ENCODE measurements around the gene MATK.
"Not testable (repeated sequence)": the region's sequence is repeated elsewhere in the genome, so short reads cannot be mapped to it uniquely, and the experiment has no call there.

The MATK gene

GRCh38 chr19:3818466-3818865, 32.3 kb upstream of the MATK start:
- no peaks in the 10 kb centered on the region for H3K36me3 ChIP-seq (ENCODE audit: control insufficient read depth, insufficient read depth, low read length)
- no peak for DNase-seq (ENCODE audit: extremely low read depth, insufficient read length)
- H3K27me3 ChIP-seq (replicated peaks; ENCODE audit: control insufficient read depth, insufficient read depth, low read length) = no peaks in the 10 kb centered on the region
- no peak overlapping the region for H3K4me3 ChIP-seq (replicated peaks; ENCODE audit: low read depth, low read length)
- TF ChIP-seq, protein P1, sequence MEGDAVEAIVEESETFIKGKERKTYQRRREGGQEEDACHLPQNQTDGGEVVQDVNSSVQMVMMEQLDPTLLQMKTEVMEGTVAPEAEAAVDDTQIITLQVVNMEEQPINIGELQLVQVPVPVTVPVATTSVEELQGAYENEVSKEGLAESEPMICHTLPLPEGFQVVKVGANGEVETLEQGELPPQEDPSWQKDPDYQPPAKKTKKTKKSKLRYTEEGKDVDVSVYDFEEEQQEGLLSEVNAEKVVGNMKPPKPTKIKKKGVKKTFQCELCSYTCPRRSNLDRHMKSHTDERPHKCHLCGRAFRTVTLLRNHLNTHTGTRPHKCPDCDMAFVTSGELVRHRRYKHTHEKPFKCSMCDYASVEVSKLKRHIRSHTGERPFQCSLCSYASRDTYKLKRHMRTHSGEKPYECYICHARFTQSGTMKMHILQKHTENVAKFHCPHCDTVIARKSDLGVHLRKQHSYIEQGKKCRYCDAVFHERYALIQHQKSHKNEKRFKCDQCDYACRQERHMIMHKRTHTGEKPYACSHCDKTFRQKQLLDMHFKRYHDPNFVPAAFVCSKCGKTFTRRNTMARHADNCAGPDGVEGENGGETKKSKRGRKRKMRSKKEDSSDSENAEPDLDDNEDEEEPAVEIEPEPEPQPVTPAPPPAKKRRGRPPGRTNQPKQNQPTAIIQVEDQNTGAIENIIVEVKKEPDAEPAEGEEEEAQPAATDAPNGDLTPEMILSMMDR (IDR thresholded peaks at IDR 0.05; ENCODE audit: insufficient read depth, low read length, poor library complexity, severe bottlenecking) = no peak

DNA sequence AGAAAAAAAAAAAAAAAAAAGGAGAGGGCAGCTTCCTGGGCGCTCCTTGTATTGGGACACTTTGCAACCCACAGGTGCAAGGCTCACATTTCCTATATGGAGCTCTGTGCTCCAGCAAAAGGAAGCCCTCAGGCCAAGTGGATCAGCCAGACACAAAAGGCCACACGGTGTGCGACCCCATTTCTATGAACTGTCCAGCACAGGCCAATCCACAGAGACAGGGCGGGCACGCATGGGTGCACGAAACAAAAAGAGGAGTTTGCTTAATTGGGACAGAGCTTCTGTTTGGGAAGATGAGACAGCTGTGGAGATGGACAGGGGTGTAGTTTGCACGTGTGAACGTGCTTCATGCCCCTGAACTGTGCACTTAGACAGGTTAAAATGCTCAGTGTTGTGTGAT, 31.6 kb upstream of the MATK start:
- Histone ChIP-seq H3K27me3 (replicated peaks; ENCODE audit: control insufficient read depth, insufficient read depth, low read length) (no peaks in the 10 kb centered on the region), H3K36me3 (ENCODE audit: control insufficient read depth, insufficient read depth, low read length) (no peaks in the 10 kb centered on the region), H3K4me3 (replicated peaks; ENCODE audit: low read depth, low read length) (no peak overlapping the region)
- TF ChIP-seq, protein P1 (IDR thresholded peaks at IDR 0.05; ENCODE audit: insufficient read depth, low read length, poor library complexity, severe bottlenecking) = no peak
- DNase-seq (ENCODE audit: extremely low read depth, insufficient read length) = no peak

DNA sequence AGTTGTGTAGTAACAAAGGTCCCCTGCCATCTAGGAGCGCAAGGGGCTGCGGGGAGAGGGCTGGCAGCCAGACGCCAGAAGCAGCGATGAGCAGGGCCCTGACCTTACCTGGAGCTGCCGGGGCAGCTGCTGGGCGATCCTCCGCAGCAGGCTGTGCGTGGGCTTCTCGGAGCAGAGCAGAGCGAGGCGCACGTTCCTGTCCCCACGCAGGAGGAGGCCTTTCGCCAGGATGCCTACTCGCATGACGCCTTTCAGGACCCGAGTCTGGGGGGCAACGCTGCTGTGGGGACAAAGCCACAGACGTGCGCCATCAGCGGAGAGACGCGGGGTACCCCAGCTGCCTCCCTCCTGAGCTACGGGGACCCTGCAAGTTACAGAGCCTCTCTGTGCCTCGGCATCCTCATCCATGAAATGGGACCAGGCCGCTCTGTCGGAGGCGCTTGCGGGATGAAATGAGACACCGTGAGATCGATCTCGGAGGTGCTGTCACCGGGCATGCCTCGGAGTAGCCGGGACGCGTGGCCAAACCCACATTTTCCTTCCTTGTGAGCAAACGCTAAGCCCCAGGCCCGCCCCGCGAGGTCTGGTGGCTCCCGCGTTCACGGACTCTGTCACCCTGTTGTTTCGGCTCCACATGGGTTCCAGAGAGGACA, 30.5 kb upstream of the MATK start:
- H3K4me3 ChIP-seq (replicated peaks; ENCODE audit: low read depth, low read length) = no peak overlapping the region
- TF ChIP-seq, protein P1 (IDR thresholded peaks at IDR 0.05; ENCODE audit: insufficient read depth, low read length, poor library complexity, severe bottlenecking) = no peak
- no peaks in the 10 kb centered on the region for H3K27me3 ChIP-seq (replicated peaks; ENCODE audit: control insufficient read depth, insufficient read depth, low read length)
- H3K36me3 ChIP-seq (ENCODE audit: control insufficient read depth, insufficient read depth, low read length) = no peaks in the 10 kb centered on the region
- DNase-seq (ENCODE audit: extremely low read depth, insufficient read length) = no peak

- H3K36me3 ChIP-seq (ENCODE audit: control insufficient read depth, insufficient read depth, low read length); H3K27me3 ChIP-seq (replicated peaks; ENCODE audit: control insufficient read depth, insufficient read depth, low read length); DNase-seq (ENCODE audit: extremely low read depth, insufficient read length); H3K4me3 ChIP-seq (replicated peaks; ENCODE audit: low read depth, low read length): not testable (repeated sequence)
Measured at GRCh38 chr19:3816148-3816547, 30.0 kb upstream of the MATK start.

GRCh38 chr19:3814648-3815047, 28.5 kb upstream of the MATK start:
- Histone ChIP-seq H3K27me3 (replicated peaks; ENCODE audit: control insufficient read depth, insufficient read depth, low read length) (no peaks in the 10 kb centered on the region), H3K4me3 (replicated peaks; ENCODE audit: low read depth, low read length) (no peak overlapping the region), H3K36me3 (ENCODE audit: control insufficient read depth, insufficient read depth, low read length) (no peaks in the 10 kb centered on the region)
- TF ChIP-seq, protein P1 (IDR thresholded peaks at IDR 0.05; ENCODE audit: insufficient read depth, low read length, poor library complexity, severe bottlenecking) = no peak
- no peak for DNase-seq (ENCODE audit: extremely low read depth, insufficient read length)

GRCh38 chr19:3813473-3814392, 27.6 kb upstream of the MATK start:
- no peaks in the 10 kb centered on the region for H3K27me3 ChIP-seq (replicated peaks; ENCODE audit: control insufficient read depth, insufficient read depth, low read length)
- TF ChIP-seq, protein P1 (IDR thresholded peaks at IDR 0.05; ENCODE audit: insufficient read depth, low read length, poor library complexity, severe bottlenecking) = no peak
- no peak for DNase-seq (ENCODE audit: extremely low read depth, insufficient read length)

More at GRCh38 chr19:3813473-3814392, 27.6 kb upstream of the MATK start:
- no peak overlapping the region for H3K4me3 ChIP-seq (replicated peaks; ENCODE audit: low read depth, low read length)
- H3K36me3 ChIP-seq (ENCODE audit: control insufficient read depth, insufficient read depth, low read length) = no peaks in the 10 kb centered on the region

Measured in GM06990 (cell line).